Measurements from ENCODE around the gene IL11.
A peak's percentile ranks its signal among the peaks of the same experiment; 100 is the strongest.

The IL11 gene

GRCh38 chr19:55372316-55373081 lies 2.2 kb upstream of the IL11 start:
- DNase-seq (ENCODE audit: low spot score), result no peak

- DNase-seq (ENCODE audit: low spot score), result no peak
Measured at GRCh38 chr19:55369653-55370304, 484 bp downstream of the IL11 start.

- no peak for DNase-seq (ENCODE audit: low spot score)
Measured at GRCh38 chr19:55368701-55369563, 1.3 kb downstream of the IL11 start.

GRCh38 chr19:55368106-55368505 lies 2.2 kb downstream of the IL11 start:
- no peak for DNase-seq (ENCODE audit: low spot score)

GRCh38 chr19:55366790-55367189 lies 3.5 kb downstream of the IL11 start:
- DNase-seq (ENCODE audit: low spot score), result no peak

- no peak for DNase-seq (ENCODE audit: low spot score)
Measured at GRCh38 chr19:55365964-55366363, 4.3 kb downstream of the IL11 start.

GRCh38 chr19:55365245-55365644 lies 5.0 kb downstream of the IL11 start:
- no peak for DNase-seq (ENCODE audit: low spot score)

GRCh38 chr19:55362990-55363716 lies 7.1 kb downstream of the IL11 start, which contains the start of gene GARIN5B:
GARIN5B (minus strand) TSS chr19:55363260; CDS start chr19:55363066, 194 bp downstream.
- no peak for DNase-seq (ENCODE audit: low spot score)

- DNase-seq (ENCODE audit: low spot score), result no peak
Measured at GRCh38 chr19:55362174-55362989, 7.9 kb downstream of the IL11 start.

GRCh38 chr19:55360902-55361301 lies 9.4 kb downstream of the IL11 start:
- no peak for DNase-seq (ENCODE audit: low spot score)

GRCh38 chr19:55358943-55359908 lies 11.0 kb downstream of the IL11 start:
- DNase-seq (ENCODE audit: low spot score), result no peak

- no peak for DNase-seq (ENCODE audit: low spot score)
Measured at GRCh38 chr19:55358493-55358892, 11.8 kb downstream of the IL11 start.

GRCh38 chr19:55355213-55355821 lies 14.9 kb downstream of the IL11 start:
- no peak for DNase-seq (ENCODE audit: low spot score)

- DNase-seq (ENCODE audit: low spot score), result no peak
Measured at GRCh38 chr19:55354698-55355212, 15.5 kb downstream of the IL11 start, which contains the start of gene COX6B2. COX6B2 (minus strand) TSS chr19:55354719; CDS start chr19:55354521, 198 bp downstream.

- peak; percentile 60 for DNase-seq (ENCODE audit: low spot score)
Measured at GRCh38 chr19:55353803-55354697, 16.2 kb downstream of the IL11 start.

GRCh38 chr19:55353356-55353802 lies 16.9 kb downstream of the IL11 start:
- DNase-seq (ENCODE audit: low spot score), result no peak

GRCh38 chr19:55352549-55353145 lies 17.6 kb downstream of the IL11 start:
- no peak for DNase-seq (ENCODE audit: low spot score)

All from CD4-positive, alpha-beta T cell treated with Interleukin-2 at 100 ng/mL for 4 hours (primary cell).